ENCODE results near the gene L3MBTL4. TPM values are rescaled to one million over a fixed set of nuclear protein-coding genes. Genes with fewer than 3 reads are reported as not detected.

Gene L3MBTL4
- total RNA-seq, 6 donors from 2014 or later = 13.2 to 29.1 (median 14.8) TPM

DNA sequence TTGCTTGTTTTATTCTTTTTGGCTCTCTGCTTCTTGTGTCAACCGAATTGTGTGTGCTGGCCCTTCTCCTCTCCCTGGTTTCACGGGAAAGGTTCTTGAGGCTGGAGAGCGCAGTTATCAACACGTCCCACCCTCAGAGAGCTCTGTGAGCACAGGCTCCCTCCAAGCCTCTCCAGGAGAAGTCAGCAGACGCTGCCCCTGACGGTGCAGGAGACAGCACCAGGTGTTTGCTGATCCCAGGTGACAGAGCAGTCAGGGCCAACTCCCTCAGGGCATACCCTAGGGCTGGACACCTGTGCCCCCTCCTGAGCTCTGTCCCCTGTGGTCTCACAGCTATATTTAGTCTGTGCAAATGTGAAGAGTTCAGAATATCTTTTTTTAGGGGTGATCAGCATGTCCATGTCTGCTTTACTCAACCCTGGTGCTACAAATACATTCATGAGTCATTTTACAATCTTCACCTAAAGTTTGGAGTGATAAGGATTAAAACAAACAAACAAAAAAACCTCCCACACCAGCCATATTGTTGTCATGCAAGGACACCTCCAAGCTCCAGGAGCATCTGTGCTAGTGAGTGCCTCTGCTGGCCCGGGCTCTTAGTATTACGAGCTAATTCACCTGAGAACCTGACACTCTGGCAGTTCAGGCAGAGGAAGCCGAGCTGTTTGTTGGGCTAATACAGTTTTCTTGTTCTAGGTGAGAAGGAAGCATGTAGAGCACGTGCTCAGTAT, 453.4 kb downstream of the L3MBTL4 start:
- H3K4me3 ChIP-seq = no peak overlapping the region
- no peaks in the 10 kb centered on the region for H3K9me3 ChIP-seq
- no peak for ATAC-seq (ENCODE audit: low FRiP score in 2 of 2)
- H3K36me3 ChIP-seq = no peaks in the 10 kb centered on the region
- no peaks in the 10 kb centered on the region for H3K4me1 ChIP-seq
- no peak overlapping the region for H3K27ac ChIP-seq
- TF ChIP-seq POLR2A (IDR thresholded peaks at IDR 0.05) (no peak), EP300 (IDR thresholded peaks at IDR 0.05) (no peak), POLR2AphosphoS5 (IDR thresholded peaks at IDR 0.05) (no peak)
- TF ChIP-seq, protein P1, sequence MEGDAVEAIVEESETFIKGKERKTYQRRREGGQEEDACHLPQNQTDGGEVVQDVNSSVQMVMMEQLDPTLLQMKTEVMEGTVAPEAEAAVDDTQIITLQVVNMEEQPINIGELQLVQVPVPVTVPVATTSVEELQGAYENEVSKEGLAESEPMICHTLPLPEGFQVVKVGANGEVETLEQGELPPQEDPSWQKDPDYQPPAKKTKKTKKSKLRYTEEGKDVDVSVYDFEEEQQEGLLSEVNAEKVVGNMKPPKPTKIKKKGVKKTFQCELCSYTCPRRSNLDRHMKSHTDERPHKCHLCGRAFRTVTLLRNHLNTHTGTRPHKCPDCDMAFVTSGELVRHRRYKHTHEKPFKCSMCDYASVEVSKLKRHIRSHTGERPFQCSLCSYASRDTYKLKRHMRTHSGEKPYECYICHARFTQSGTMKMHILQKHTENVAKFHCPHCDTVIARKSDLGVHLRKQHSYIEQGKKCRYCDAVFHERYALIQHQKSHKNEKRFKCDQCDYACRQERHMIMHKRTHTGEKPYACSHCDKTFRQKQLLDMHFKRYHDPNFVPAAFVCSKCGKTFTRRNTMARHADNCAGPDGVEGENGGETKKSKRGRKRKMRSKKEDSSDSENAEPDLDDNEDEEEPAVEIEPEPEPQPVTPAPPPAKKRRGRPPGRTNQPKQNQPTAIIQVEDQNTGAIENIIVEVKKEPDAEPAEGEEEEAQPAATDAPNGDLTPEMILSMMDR (IDR thresholded peaks at IDR 0.05) = no peak
- H3K27me3 ChIP-seq = no peaks in the 10 kb centered on the region
- 61 to 75% methylated on average over 10 of the region's 10 CpGs for WGBS, 2 donors
- no peak for DNase-seq

GRCh38 chr18:5958822-5959221, 455.9 kb downstream of the L3MBTL4 start:
- H3K4me3 ChIP-seq = no peak overlapping the region
- TF ChIP-seq, protein P1 (IDR thresholded peaks at IDR 0.05) = no peak
- TF ChIP-seq EP300 (IDR thresholded peaks at IDR 0.05) (no peak), POLR2A (IDR thresholded peaks at IDR 0.05) (no peak), POLR2AphosphoS5 (IDR thresholded peaks at IDR 0.05) (no peak)

GRCh38 chr18:5955861-5956260, 458.9 kb downstream of the L3MBTL4 start:
- Histone ChIP-seq H3K27me3 (no peaks in the 10 kb centered on the region), H3K36me3 (peaks cover 0 to 5% (median 2%) of the 10 kb centered on the region in 4 donors), H3K27ac (no peak overlapping the region), H3K4me1 (no peaks in the 10 kb centered on the region), H3K9me3 (no peaks in the 10 kb centered on the region), H3K4me3 (no peak overlapping the region)
- WGBS, 2 donors = 72 to 82% methylated on average over 5 of the region's 5 CpGs
- no peak for DNase-seq
- no peak for ATAC-seq (ENCODE audit: low FRiP score in 2 of 2)
- TF ChIP-seq EP300 (IDR thresholded peaks at IDR 0.05) = no peak
- TF ChIP-seq, protein P1 (IDR thresholded peaks at IDR 0.05) = no peak
- TF ChIP-seq POLR2A (IDR thresholded peaks at IDR 0.05) = no peak
- TF ChIP-seq POLR2AphosphoS5 (IDR thresholded peaks at IDR 0.05) = no peak

More at GRCh38 chr18:5958822-5959221, 455.9 kb downstream of the L3MBTL4 start:
- Histone ChIP-seq H3K9me3 (no peaks in the 10 kb centered on the region), H3K27ac (no peak overlapping the region), H3K4me1 (no peaks in the 10 kb centered on the region), H3K27me3 (no peaks in the 10 kb centered on the region), H3K36me3 (peaks cover 0 to 5% (median 2%) of the 10 kb centered on the region in 4 donors)
- ATAC-seq (ENCODE audit: low FRiP score in 2 of 2) (no peak), DNase-seq (no peak)
- WGBS, 2 donors = 89 to 95% methylated on average over 6 of the region's 6 CpGs

DNA sequence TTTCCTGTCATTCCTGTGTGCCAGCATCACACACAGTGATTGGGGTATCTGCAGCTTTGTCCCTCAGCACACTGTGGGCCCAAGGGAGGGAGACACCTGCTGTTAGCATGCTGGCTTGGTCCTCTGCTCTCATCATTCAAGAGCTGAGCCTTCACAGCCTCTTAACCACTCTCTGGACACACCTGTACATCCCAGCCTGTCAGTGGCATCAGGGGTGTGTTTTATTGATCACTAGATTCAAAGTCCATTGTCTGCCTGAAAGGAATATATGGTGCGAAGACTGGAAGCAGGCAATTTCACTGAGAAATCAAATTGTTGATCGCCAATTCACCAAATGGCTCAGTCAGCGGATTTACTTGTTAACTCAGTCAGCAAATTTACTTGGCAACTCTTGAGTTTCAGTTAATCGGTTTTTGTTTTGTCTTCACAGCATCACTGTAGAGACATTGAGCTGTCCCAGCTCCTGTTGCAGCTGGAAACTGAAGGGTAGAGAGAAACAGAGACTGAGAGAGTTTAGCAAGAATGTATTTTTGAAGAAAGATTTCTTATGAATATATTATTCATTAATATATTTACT, 463.1 kb downstream of the L3MBTL4 start:
- Histone ChIP-seq H3K9me3 (no peaks in the 10 kb centered on the region), H3K4me3 (no peak overlapping the region), H3K27me3 (no peaks in the 10 kb centered on the region), H3K4me1 (no peaks in the 10 kb centered on the region), H3K36me3 (peaks cover 0 to 5% (median 2%) of the 10 kb centered on the region in 4 donors), H3K27ac (no peak overlapping the region)
- DNase-seq (no peak), ATAC-seq (ENCODE audit: low FRiP score in 2 of 2) (no peak)
- 82% methylated on average over 4 of the region's 4 CpGs for WGBS, 2 donors
- TF ChIP-seq POLR2A (IDR thresholded peaks at IDR 0.05) (no peak), EP300 (IDR thresholded peaks at IDR 0.05) (no peak), POLR2AphosphoS5 (IDR thresholded peaks at IDR 0.05) (no peak)
- TF ChIP-seq, protein P1 (IDR thresholded peaks at IDR 0.05) = no peak

Measured in upper lobe of left lung (tissue), 6 donors.